ENCODE measurements around the gene ZNF205. TPM values are rescaled to one million over a fixed set of nuclear protein-coding genes. Genes with fewer than 3 reads are reported as not detected.

Gene ZNF205
- total RNA-seq, 1 experiment from 2014 or later, result 17.0 TPM

DNA sequence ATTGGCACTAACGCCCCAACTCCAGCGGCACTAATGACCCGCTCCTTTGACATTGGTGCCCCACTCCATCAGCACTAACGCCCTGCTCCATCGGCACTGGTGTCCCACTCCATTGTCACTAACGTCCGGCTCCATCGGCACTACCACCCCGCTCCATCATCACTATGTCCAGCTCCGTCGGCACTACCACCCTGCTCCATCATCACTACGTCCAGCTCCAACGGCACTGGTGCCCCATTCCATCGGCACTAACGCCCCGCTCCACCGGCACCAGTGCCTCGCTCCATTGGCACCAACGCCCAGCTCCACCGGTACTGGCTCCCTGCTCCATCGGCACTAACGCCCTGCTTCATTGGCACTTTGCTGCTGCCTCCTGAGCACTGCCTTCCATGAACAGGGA is 29.9 kb downstream of the ZNF205 start:
- Histone ChIP-seq H3K79me2 (ENCODE audit: insufficient read depth, low read length) (no peaks in the 10 kb centered on the region), H3K4me3 (replicated peaks in 1 of 2; ENCODE audit: low read depth in 1 of 2, low read length in 2 of 2) (no peak overlapping the region), H3K36me3 (ENCODE audit: control insufficient read depth in 1 of 2, insufficient read depth in 2 of 2, low read length in 2 of 2) (peaks cover 0 to 3% of the 10 kb centered on the region in 2 experiments; a peak in 1 of 4 replicates), H3K27me3 (ENCODE audit: insufficient read depth, low read length) (no peaks in the 10 kb centered on the region), H2AFZ (ENCODE audit: low read depth, low read length, poor library complexity, severe bottlenecking) (no peak overlapping the region), H4K20me1 (ENCODE audit: insufficient read depth) (no peaks in the 10 kb centered on the region), H3K9ac (ENCODE audit: low read length) (no peak overlapping the region), H3K4me1 (ENCODE audit: control insufficient read depth in 1 of 2, insufficient read depth in 2 of 2, low read length in 2 of 2) (no peaks in the 10 kb centered on the region), H3K9me3 (ENCODE audit: control insufficient read depth in 1 of 2, insufficient read depth in 1 of 2, low read depth in 1 of 2, low read length in 2 of 2) (no peaks in the 10 kb centered on the region), H3K4me2 (ENCODE audit: low read length) (no peak overlapping the region), H3K9me2 (ENCODE audit: insufficient read depth) (no peaks in the 10 kb centered on the region), H3K27ac (ENCODE audit: low read depth, low read length) (no peak overlapping the region)
- ChIA-PET POLR2A (no interaction called here), CTCF (no interaction called here), RAD21 (ENCODE audit: low non-redundant PET in 1 of 2, low total read pairs in 2 of 2, uncharacterized antibody in 2 of 2, unreplicated experiment in 2 of 2) (no interaction called here)
- no peak for DNase-seq (ENCODE audit: low read depth, low spot score)
- BruUV-seq (replicated peaks), result no TSS peak
- no peak for ATAC-seq
- intact Hi-C loops (cut with micrococcal nuclease), result no loop called here
- TF ChIP-seq JUND (IDR thresholded peaks at IDR 0.05) (no peak), RAD21 (IDR thresholded peaks at IDR 0.05; ENCODE audit: low read depth) (no peak)
- TF ChIP-seq, protein P1, sequence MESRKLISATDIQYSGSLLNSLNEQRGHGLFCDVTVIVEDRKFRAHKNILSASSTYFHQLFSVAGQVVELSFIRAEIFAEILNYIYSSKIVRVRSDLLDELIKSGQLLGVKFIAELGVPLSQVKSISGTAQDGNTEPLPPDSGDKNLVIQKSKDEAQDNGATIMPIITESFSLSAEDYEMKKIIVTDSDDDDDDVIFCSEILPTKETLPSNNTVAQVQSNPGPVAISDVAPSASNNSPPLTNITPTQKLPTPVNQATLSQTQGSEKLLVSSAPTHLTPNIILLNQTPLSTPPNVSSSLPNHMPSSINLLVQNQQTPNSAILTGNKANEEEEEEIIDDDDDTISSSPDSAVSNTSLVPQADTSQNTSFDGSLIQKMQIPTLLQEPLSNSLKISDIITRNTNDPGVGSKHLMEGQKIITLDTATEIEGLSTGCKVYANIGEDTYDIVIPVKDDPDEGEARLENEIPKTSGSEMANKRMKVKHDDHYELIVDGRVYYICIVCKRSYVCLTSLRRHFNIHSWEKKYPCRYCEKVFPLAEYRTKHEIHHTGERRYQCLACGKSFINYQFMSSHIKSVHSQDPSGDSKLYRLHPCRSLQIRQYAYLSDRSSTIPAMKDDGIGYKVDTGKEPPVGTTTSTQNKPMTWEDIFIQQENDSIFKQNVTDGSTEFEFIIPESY (IDR thresholded peaks at IDR 0.05; ENCODE audit: extremely low read depth, insufficient replicate concordance, low read length), result no peak

DNA sequence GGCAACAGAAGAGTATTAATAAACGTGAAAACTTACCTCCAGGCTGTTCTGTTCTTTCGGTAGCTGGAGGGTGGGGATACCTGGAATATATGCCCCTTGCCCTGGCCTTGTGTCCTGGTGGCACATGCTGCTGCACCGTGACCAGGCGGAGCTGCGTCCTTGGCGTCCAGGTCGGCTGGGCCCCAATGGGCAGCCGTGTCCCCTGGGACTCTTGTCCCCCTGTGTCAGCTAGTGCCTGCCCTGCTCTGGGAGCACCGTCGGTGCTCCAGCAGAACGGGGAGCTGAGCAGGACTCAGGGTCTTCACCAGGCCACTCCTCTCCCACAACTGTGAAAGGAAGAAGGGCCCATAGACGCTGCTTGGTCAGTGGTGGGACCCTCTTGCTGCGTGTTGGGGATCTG is 30.4 kb downstream of the ZNF205 start:
- no peak for DNase-seq (ENCODE audit: low read depth, low spot score)
- H3K9ac ChIP-seq (ENCODE audit: low read length), result no peak overlapping the region
- CTCF ChIA-PET, result no interaction called here

More for the DNA sequence above, 30.4 kb downstream of the ZNF205 start:
- Histone ChIP-seq H3K4me2 (ENCODE audit: low read length) (no peak overlapping the region), H3K4me3 (replicated peaks in 1 of 2; ENCODE audit: low read depth in 1 of 2, low read length in 2 of 2) (no peak overlapping the region), H3K4me1 (ENCODE audit: control insufficient read depth in 1 of 2, insufficient read depth in 2 of 2, low read length in 2 of 2) (no peaks in the 10 kb centered on the region), H2AFZ (ENCODE audit: low read depth, low read length, poor library complexity, severe bottlenecking) (no peak overlapping the region), H3K9me3 (ENCODE audit: control insufficient read depth in 1 of 2, insufficient read depth in 1 of 2, low read depth in 1 of 2, low read length in 2 of 2) (no peaks in the 10 kb centered on the region), H3K27ac (ENCODE audit: low read depth, low read length) (no peak overlapping the region), H3K36me3 (ENCODE audit: control insufficient read depth in 1 of 2, insufficient read depth in 2 of 2, low read length in 2 of 2) (peaks cover 0 to 3% of the 10 kb centered on the region in 2 experiments; a peak in 1 of 4 replicates), H3K27me3 (ENCODE audit: insufficient read depth, low read length) (no peaks in the 10 kb centered on the region), H3K79me2 (ENCODE audit: insufficient read depth, low read length) (no peaks in the 10 kb centered on the region), H4K20me1 (ENCODE audit: insufficient read depth) (no peaks in the 10 kb centered on the region), H3K9me2 (ENCODE audit: insufficient read depth) (no peaks in the 10 kb centered on the region)
- ChIA-PET POLR2A (interaction anchor here (1.3 kb wide), 1 partner anchor 8 kb away, joined by 6 read pairs; the partner anchor contains the start of gene ZNF213), RAD21 (ENCODE audit: low non-redundant PET in 1 of 2, low total read pairs in 2 of 2, uncharacterized antibody in 2 of 2, unreplicated experiment in 2 of 2) (no interaction called here)
- no TSS peak for BruUV-seq (replicated peaks)
- TF ChIP-seq SIN3A (IDR thresholded peaks at IDR 0.05; ENCODE audit: low read depth) (no peak), CTCF (IDR thresholded peaks at IDR 0.05 in 2 of 3, conservative IDR thresholded peaks at IDR 0.05 in 1 of 3; ENCODE audit: borderline replicate concordance in 1 of 3, insufficient read depth in 1 of 3, low read depth in 2 of 3, low read length in 2 of 3) (no peak)
- ATAC-seq, result no peak
- intact Hi-C loops (cut with micrococcal nuclease), result no loop called here
